AG08395 (cell line): ENCODE data around the gene KEL.
A peak's percentile ranks its signal among the peaks of the same experiment; 100 is the strongest.

Source experiments
- DNase-seq: peaks from one replicate; pipeline ENCODE4 v3.0.0; 2012; ENCODE audit warnings: mixed read lengths, low spot score

The KEL gene

DNA sequence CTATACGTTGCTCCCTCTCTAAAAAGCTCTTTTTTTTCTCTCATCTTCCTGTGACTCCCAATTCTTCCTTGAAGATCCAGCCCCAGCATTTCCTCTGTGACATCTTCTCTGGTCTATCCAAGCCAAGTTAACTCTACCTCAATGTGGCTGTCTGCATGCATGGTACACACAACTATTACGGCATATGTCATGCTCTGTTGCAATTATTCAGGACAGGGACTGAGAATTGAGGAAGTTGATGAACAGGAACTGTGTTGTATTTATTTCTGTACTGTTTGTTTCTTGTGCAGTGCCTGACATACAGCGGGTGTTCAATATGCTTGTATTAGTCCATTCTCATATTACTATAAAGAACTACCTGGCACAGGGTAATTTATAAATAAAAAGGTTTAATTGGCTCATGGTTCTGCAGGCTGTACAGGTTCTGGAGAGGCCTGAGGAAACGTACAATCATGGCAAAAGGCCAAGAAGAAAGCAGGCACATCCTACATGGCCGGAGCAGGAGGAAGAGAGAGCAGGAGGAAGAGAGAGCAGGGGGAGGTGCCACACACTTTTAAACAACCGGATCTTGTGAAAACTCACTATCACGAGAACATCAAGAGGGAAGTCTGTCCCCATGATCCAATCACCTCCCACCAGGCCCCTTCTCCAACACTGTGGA is 34.9 kb downstream of the KEL start:
- no peak for DNase-seq

- DNase-seq: no peak
Observed at GRCh38 chr7:142925413-142925812, 36.8 kb downstream of the KEL start.

GRCh38 chr7:142923391-142923790 is 38.8 kb downstream of the KEL start:
- DNase-seq: no peak

GRCh38 chr7:142919656-142920055 is 42.5 kb downstream of the KEL start:
- no peak for DNase-seq

GRCh38 chr7:142918901-142919300 is 43.3 kb downstream of the KEL start:
- no peak for DNase-seq

DNA sequence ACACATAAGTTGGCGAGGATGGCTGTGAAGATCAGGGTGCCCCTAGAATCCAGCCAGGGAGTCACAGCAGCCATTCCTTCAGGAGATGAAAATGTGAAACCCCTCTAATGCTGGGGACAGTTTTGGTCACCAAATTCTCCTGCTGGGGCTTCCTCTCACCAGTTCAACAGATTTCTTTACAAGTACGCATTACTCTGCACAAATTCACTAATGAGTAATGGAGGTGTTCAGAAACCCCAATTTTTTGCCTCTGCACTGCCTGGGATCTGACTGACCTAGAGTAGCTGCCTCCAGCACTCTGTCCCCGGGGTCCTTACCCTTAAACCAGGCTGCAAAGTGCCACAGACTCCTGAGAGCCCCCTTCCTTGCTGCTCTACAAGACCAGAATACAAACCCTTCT is 44.7 kb downstream of the KEL start:
- no peak for DNase-seq

GRCh38 chr7:142916508-142916907 is 45.7 kb downstream of the KEL start:
- no peak for DNase-seq

DNA sequence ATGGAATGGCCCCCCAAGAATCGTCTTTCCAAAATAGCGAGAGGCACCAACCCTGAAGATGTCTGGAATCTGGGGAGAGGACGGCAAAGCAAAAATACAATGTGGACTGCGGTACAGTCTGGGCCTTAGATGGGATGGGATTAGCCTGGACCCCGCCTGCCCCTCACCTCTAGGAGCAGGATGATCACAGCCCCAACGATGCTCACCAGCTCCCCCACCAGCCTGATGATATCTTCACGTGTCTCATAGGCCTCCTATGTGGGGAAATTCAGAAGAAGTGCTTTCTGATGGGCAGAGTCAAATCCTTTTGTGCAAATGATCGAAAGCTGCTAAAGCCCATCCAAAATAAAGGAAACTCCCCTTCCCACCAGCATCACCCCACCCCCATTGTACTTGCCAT is 46.8 kb downstream of the KEL start:
- no peak for DNase-seq

DNA sequence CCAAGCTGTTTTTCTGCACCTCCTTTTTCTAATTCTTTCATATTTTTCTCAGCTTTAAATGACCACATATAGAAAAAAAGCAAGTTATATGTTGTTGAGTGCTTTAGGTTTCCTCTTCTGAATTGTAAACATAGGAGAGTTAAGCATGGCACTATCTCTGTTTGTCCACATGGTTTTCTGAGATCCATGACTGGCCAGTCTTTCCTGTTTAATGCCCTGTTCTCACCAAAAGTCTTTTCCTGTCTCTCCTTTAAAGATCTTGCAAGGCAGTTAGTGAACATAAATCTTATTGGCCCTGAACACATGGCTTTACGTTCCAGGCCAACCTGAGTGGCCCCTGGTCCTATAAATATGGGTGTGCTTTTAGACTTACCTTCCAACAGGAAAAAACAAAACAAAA is 48.0 kb downstream of the KEL start:
- DNase-seq: no peak

DNA sequence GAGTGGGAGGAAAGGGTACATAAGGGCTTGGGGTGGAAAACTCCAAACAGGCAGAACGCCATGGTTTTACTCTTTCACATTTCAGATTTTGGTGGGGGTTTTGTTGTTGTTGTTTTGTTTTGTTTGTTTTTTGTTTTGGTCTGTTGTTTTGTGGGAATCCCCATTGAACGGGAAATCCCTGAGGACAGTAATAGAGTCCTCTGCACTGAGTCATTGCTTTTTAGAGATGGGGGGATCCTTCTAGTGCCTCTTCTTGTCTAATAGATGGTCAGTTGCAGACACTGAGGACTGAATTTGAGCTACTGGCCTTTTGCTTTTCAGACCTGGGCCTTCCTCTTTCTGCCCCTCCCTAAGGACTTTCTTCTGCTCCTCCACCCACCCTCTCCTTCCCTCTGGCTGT is 48.6 kb downstream of the KEL start:
- DNase-seq: no peak

- no peak for DNase-seq
Observed at GRCh38 chr7:142913051-142913450, 49.1 kb downstream of the KEL start.

DNA sequence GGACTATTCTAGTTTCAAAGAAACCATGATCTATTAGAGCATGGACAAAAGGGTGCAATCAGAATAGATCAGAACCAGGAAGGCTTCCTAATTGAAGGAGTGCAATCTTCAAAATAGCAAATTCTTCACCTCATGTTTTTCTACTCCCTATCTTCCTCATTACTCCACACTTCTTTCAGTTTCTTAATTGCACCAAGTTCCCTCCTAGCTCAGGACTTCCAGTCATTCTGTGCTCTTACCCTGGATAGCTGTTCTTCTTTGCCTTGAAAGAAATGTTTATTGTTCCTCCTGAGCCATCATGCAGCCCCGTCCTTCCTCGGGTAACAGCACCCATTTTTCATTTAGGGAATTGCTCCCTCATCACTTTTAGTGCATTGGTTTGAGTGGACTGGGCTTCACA is 51.7 kb downstream of the KEL start:
- DNase-seq: no peak

DNA sequence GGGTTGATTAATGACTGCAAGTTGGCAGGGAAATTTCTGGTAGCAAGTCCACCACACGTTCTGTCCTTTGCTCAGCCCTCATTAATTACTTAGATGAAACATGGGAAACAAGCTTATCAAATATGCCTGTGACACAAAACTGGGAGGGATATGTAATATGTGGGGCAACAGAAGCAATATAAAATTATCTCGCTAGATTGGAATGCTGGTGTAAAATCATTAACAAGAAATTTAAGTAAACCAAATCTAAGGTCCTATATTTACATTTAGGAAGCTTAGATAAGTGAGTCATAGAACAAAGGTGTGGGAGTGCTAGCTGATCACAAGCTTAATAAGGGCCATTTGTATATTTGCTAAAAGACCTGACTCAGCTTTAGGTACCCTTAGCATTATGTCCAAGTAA is 52.1 kb downstream of the KEL start:
- no peak for DNase-seq

- peak; percentile 26 for DNase-seq
Observed at GRCh38 chr7:142908921-142909890, 53.0 kb downstream of the KEL start.

DNA sequence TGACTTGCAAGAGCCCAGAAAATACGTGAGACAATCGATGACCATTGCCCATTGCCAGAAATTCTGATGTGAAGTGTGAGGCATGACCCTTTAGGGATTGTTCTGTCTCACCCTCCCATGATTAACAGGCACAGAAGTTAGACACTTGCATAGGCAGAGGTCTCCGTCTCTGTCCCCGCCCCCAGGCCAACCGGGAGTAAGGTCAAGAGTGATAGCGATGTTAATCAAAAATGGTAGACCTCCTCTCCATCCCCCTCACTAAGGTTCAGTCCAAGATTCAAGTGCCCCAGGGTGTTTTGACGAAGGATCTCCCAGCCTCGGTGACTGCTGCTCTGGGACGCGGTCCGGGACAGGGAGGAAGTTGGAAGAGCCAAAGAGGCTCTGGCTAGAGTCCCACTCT is 53.9 kb downstream of the KEL start:
- no peak for DNase-seq

- DNase-seq: no peak
Observed at GRCh38 chr7:142906643-142907042, 55.5 kb downstream of the KEL start.

- DNase-seq: no peak
Observed at GRCh38 chr7:142905759-142906158, 56.4 kb downstream of the KEL start.

- DNase-seq: no peak
Observed at GRCh38 chr7:142904128-142904527, 58.0 kb downstream of the KEL start.

GRCh38 chr7:142901426-142902259 is 60.5 kb downstream of the KEL start:
- no peak for DNase-seq

DNA sequence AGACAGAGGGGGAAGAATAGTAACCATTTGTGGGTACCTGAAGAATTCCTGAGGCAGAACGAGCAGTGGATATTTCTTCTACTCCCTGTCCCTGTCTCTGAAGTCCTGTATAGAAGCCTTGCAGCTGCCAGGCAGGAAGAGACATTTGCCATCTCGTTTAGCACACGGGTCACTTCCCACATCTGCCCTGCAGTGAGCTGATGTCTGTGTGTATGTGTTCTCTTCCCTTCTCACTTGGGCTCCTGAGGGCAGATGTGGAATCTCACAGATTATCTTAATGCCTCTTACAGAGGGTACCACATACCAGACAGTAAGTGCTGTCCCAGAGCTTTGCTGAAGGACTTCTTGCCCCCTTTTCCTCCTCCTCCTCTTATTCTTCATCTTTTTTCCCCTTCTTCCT is 62.5 kb downstream of the KEL start:
- DNase-seq: no peak

DNA sequence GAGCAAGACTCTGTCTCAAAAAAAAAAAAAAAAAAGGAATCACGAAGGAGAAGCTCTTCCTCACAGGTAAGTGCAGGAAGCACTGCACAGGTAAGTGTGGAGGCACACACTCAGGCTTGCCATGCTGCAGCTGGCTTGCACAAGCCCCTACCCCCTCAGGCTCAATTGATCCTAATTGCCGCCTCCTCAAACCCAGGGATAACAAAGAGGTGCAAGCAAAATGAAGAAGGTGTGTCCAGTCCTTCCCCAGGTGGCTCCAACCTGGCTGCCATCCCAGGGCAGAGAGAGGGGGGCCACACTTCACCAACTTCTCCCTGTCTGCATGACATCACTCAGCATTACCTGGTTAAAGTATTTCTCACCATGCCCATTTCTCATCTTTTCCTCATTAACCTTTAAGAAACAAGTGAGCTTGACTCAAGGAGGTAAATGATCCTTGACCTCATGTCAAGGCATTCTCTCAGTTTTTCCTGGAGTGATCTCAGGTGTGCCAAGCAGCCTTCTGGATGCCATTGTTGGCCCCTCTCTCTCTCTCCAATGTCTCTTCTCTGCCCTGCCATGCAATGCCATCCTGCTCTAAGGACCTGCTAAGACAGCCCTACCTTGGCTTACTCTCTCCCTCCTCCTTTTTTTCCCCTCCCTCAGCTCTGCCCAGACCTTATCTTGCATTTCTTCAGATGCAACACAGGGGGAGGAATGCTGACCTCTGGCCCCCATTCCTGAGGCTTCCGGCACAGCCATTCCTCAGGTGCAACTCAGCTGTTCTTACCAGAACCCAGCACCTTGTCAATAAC is 63.6 kb downstream of the KEL start:
- DNase-seq: no peak

GRCh38 chr7:142897691-142898090 is 64.5 kb downstream of the KEL start:
- DNase-seq: no peak
